B cell (primary cell): ENCODE results near the gene FARP2.

ENCODE experiments used
- CTCF ChIP-seq: fragments of 200-600 bp; IDR thresholded peaks from one replicate; pipeline ENCODE4 v1.8.0; 2022; ENCODE audit warnings: antibody characterized with exemption, mild to moderate bottlenecking
- EZH2 ChIP-seq: IDR thresholded peaks from 2 replicates; pipeline ENCODE4 v1.6.1; 2012; ENCODE audit warnings: borderline replicate concordance, low read depth, mild to moderate bottlenecking, moderate library complexity, low read length; ENCODE audit not compliant: insufficient read depth, poor library complexity, severe bottlenecking

- TF ChIP-seq CTCF (no peak), EZH2 (no peak)
Observed at GRCh38 chr2:241349941-241350340, 6.1 kb upstream of the FARP2 start.
